ENCODE results near the gene TSLP.

Gene TSLP

DNA sequence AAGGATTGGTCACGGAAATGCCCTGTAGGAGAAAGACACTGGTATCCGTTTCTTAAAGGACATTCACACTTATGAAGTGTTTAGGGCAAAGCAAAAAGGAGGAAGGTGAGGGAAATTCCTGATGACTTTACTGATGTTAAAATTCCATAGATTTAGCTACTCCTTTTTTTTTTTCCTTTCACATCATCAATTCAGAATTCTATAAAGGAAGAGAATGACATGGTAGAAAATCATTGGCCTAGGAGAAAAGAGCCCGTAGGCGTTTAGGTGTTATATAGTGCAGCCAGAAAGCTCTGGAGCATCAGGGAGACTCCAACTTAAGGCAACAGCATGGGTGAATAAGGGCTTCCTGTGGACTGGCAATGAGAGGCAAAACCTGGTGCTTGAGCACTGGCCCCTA is at the start of gene TSLP:
Gene TSLP, plus strand, starts transcription at position 301 of the 400 bp plus-strand sequence. CDS start 178 bp downstream, outside the sequence.
- FAIRE-seq: no peak

- FAIRE-seq: no peak
Observed at GRCh38 chr5:111022301-111022700, 49.2 kb upstream of the TSLP start.

DNA sequence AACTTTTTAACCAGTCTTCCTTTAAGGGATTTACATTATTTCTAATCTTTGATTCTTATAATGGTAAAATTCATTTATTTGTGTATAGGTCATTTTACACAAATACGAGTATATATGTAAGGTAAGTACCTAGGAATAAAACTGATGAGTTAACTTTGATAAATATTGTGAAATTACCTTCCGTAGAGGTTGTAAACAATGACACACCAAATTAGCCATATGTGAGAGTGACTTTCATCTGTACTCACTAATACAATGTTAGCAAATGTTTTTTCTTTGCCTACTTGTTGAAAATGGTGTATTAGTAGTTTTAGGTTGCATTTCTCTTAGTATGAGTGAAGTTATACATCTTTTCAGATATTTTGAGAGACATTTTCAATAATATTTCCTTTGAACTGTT is 42.6 kb upstream of the TSLP start:
- no peak for FAIRE-seq

GRCh38 chr5:111043712-111044506 is 27.6 kb upstream of the TSLP start:
- no peak for FAIRE-seq

DNA sequence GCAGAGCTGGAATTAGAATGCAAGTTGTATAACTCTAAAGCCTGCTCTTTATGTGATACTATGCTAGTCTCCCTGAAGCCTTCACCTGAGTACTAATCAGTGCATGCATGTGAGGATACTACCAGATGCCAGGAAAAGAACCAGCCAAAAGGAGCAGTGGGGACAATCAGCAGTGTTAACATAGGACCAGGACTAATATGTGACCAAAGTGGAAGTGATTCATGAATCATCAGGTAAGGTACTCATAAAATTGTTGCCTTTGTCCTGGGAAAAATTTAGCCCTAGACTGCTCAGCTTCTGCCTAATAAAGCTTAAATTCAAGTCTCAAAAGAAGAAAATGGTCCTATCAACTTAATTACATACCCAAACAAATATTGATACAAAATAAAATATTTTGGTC is 13.4 kb upstream of the TSLP start:
- FAIRE-seq: no peak

DNA sequence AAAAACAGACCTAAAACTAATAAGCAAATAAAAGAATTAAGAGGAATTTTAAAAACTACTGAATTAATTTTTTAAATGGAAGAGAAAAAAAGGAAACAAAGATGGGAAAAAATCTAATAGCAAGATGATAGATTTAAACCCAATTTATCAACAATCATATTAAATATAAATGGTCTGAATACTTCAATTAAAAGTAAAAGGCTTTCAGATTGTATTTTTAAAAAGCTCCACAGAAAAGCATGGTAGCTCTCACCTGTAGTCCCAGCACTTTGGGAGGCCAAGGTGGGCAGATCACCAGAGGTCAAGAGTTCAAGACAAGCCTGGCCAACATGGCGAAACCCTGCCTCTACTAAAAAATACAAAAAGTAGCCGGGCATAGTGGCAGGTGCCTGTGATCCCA is 11.3 kb upstream of the TSLP start:
- no peak for FAIRE-seq

GRCh38 chr5:111061618-111062017 is 9.9 kb upstream of the TSLP start:
- FAIRE-seq: no peak

DNA sequence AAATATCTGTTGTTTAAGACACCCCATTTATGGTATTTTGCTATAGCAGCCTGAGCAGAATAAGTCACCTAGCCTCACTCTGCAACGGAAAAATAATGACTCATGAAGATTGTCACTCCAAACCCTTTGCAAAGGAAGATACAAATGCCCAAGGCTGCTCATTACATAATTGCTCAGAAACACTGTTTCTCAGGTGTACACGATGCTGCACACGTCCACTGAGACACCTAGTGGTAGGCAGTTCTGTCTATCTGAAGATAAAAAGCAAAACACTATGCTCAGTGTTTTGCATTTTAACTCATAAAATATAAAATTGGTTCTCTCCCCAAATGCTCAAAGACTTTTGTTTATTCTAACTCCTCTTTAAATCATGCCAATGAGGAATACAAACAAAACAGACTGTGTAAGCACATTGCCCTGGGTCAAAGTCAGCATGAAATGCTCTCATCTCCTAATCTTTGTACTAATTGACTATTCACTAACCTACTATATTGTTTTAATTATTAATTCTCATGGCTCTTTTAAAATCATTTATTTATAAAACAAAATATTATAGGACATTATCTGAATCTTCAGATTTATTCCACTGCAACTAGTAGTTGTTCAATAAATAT is 7.7 kb upstream of the TSLP start:
- no peak for FAIRE-seq

- FAIRE-seq: no peak
Observed at GRCh38 chr5:111066261-111066938, 5.1 kb upstream of the TSLP start.

DNA sequence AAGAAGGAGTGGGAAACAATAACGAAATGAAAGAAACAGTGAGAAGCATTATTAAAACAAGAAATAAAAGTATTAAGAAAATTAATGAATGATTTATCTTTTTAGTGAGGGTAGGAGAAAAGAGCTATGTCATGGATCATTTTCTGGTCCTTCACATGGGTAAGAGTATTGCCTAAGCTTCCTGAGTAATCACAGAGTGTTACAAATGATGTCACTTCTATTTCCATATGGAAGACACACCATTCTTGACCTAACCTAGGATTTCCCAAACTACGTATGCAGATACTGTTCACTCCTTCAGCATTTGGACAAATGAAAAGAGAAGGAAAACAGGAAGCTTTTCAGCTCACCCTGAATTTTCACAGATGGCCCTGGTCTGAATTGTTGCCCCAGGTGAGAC is 3.3 kb upstream of the TSLP start:
- no peak for FAIRE-seq

DNA sequence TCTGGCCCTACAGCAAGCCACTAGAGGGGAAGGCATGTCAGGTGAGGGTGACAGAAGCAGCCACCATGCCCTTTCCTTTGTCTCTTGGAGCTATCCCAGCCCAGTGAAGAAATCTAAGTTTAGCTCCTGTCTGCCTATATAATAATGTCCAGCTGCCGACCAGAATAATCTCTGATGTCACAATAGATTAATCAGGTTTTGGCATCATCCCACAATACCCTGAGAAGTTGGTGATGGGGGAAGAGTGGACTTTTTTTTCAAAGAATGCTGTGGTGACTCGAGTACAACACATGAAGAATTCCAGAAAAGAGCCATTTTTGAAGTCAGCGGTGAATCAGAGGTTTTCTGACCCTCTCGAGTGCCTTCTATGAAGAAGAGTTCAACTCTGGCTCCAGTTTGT is 1.7 kb upstream of the TSLP start:
- no peak for FAIRE-seq

DNA sequence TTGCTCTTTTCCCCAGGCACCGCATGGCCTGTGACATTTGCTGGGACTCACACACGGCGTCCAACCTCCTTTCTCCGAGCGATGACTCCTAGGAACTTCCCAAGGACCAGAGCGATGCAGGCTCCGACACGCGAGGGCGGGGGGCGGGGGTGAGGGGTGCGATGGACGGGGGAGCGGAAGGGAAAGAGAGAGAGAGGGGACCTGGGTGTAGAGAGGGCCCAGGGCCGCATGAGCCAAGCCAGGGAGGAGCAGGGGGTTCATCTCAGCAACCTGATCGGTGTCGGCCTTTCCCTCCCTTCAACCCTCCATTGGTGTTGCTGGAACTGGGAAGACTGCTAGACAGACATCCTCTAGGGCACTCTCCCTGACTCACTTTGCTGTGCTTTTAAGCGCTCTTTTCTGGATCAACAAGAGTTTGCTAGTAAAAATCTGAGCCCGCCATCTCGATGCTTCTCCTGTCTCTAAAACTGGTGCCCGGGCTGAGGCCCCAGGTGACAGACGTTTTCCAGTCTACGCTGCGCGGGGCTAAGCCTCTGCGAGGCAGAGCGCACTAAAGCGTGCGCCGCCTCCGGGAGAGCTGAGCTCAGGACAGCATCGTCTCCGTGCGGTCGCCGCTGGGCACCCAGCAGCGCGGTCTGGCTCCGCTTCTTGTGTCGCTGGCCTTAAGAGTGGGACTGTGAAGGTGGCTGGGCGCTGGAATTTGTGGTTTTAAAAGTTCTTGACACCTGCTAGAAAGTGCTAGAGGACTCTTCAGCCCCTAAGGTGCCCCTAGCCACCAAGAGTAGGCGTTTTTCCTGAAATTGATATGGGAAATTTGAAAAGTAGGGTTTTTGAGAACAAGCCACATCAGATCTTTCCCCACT is 1.0 kb upstream of the TSLP start:
- no peak for FAIRE-seq

DNA sequence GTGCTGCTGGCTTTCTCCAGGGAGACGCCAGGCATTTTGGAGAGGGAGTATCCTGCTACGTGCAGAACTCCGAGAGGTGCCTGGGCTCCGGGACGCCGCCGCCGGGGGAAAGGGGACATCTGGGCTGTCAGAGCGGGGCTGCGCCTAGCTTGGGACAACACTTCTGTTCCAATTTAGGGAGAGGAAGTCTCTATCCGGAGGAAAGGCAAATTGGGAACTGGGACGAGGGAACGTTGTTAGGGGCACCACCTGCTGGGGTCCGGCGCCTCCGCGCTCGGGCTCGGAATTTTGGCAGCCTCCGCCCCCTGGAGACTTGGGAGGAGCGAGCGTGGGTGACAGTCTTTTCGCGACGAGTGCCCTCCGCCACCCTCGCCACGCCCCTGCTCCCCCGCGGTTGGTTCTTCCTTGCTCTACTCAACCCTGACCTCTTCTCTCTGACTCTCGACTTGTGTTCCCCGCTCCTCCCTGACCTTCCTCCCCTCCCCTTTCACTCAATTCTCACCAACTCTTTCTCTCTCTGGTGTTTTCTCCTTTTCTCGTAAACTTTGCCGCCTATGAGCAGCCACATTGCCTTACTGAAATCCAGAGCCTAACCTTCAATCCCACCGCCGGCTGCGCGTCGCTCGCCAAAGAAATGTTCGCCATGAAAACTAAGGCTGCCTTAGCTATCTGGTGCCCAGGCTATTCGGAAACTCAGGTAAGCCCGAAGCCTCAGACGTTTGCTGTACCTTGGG is 1.6 kb downstream of the TSLP start:
- FAIRE-seq: no peak

GRCh38 chr5:111074244-111074643 is 2.7 kb downstream of the TSLP start:
- no peak for FAIRE-seq

DNA sequence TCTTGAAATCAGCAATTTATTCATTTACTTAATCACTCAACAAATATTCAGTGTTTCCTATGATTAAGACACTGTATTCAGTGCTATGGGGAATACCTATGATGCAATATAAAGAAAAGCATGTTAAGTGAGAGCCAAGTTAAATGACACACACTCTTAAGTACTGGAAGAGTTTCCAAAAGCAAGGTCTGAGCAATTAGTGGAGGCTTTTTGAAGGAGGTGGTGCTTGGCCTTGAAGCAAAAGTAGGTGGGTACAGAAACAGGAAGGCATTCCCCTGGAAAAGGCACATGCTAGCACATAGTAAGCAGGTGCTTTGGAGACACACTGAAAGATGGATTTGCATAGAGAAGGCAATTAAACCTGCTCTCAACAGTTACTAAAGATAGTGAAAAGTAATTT is 4.0 kb downstream of the TSLP start:
- FAIRE-seq: no peak

GRCh38 chr5:111076091-111076490 is 4.6 kb downstream of the TSLP start:
- no peak for FAIRE-seq

DNA sequence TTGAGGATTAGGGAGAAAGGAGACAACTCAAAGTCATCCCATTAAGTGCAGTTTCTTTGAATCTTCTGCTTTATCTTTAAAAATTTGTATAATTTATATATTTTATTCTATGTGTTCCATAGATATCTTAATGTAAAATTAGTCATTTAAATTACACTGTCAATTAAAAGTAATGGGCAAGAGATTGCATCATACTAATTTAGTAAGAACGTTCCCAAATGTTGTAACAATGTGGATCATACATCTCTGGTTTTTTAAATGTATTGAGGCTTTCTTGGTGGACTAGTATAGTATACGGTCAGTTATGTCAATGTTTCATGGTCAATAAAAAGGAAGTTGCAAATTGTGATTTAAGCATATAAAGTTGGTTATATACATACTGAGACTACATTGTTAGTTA is 6.2 kb downstream of the TSLP start:
- FAIRE-seq: no peak

DNA sequence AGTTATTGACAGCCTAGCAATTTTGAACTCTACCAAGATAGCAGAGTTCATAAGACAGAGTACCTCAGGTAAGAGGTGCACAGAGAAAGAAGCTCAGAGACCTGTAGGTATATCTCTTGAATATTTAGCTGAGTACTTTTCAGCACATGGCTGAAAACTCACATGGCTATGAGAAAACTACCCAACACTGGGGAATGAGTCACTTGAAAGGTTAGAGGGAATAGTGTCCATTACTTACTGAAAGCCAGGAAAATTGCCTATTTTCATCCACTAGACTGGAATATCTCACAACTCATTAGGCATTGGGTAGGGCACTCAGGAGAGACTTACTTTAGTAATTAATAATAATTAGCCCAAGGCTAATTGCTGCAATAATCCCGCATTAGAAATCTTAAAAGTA is 8.3 kb downstream of the TSLP start:
- no peak for FAIRE-seq

- FAIRE-seq: no peak
Observed at GRCh38 chr5:111083323-111083722, 11.8 kb downstream of the TSLP start.

DNA sequence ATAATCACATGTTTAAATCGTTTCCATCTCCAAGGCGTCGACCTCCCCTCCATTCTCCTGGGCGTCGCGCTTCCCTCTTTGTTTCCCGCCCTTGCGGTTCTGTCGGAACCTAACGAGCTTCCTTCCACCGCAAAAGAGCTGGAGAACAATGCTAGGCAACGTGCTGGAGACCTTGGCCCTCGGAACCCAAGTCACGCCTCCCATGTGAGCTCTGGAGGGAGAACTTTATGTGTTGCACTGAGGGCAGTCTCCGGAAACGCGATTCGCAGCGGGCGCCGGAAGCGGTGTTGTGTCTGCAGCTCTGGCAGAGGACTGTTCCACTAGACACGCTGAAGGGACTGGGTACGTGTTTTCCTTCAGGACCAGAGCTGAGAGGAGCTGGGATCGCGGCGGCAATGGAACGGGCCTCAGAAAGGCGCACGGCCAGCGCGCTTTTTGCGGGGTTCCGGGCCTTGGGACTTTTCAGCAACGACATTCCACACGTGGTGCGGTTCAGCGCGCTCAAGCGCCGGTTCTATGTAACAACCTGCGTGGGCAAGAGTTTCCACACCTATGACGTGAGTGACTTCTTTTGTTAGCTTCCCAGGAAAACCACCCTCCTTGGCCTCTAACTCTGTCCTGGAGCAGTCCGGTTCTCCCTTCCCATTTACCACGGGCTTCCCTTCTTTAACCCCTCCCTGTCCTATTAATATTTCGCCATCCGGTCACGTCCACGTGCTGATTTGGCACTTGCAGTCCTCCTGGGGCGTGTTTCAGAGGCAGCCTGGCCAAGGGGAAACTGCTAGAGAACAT is 20.7 kb downstream of the TSLP start, which contains the start of gene WDR36:
Gene WDR36, plus strand, starts transcription at position 287 of the 792 bp plus-strand sequence. Its CDS starts 109 bp downstream, at position 396.
- FAIRE-seq: no peak

GRCh38 chr5:111095982-111096381 is 24.5 kb downstream of the TSLP start:
- no peak for FAIRE-seq

All from TTC549 (cell line).